SU-DHL-6 (cell line): ENCODE data around the gene SHFL.

Source experiments
- CTCF ChIP-seq: fragments of 200-600 bp; sonication (generic); IDR thresholded peaks from one replicate; pipeline ENCODE4 v1.5.1; 2017; ENCODE audit warnings: antibody characterized with exemption, mild to moderate bottlenecking, low read length, moderate library complexity; ENCODE audit not compliant: insufficient read depth, poor library complexity, severe bottlenecking
- EZH2phosphoT487 ChIP-seq: fragments of 200-600 bp; sonication (generic), shearing (Covaris generic); conservative IDR thresholded peaks from 2 replicates; pipeline ENCODE4 v1.6.1; 2018; ENCODE audit warnings: mild to moderate bottlenecking, antibody characterized with exemption, low read length, moderate library complexity, mixed read lengths

- TF ChIP-seq CTCF (no peak), EZH2phosphoT487 (no peak)
These were observed 49.5 kb upstream of the SHFL start for GRCh38 chr19:10036601-10037071.
